ENCODE data around the gene SERPINB10. TPM values are rescaled to one million over a fixed set of nuclear protein-coding genes. Genes with fewer than 3 reads are reported as not detected.

The SERPINB10 gene
- total RNA-seq (2021) (not detected in 2 replicates), Bru-seq, nascent RNA (not detected), BruChase-seq, experiment 1, labeled RNA remaining after a 2-hour chase (not detected), BruChase-seq, experiment 2, labeled RNA remaining after a 6-hour chase (not detected)
- long read RNA-seq: 0 reads

- BruUV-seq (replicated peaks): no TSS peak
- Histone ChIP-seq H3K4me3 (no peak within 1 kb of the TSS), H2AFZ (no peak within 1 kb of the TSS; the same call in 1 of the 2 replicates), H3K27me3 (ENCODE audit: insufficient read depth, low read depth) (no peaks in the 10 kb centered on the region), H4K20me1 (ENCODE audit: insufficient read depth) (no peaks in the 10 kb centered on the region), H3K27ac (no peak within 1 kb of the TSS), H3K4me2 (no peak within 1 kb of the TSS), H3K36me3 (ENCODE audit: low read depth) (no peaks in the 10 kb centered on the region), H3K9me3 (ENCODE audit: insufficient read depth, low read depth) (no peaks in the 10 kb centered on the region), H3K9me2 (ENCODE audit: insufficient read depth) (no peaks in the 10 kb centered on the region), H3F3A (ENCODE audit: insufficient read depth, low read depth) (no peaks in the 10 kb centered on the region), H3K79me2 (ENCODE audit: low read depth) (no peaks in the 10 kb centered on the region), H3K4me1 (replicated peaks; ENCODE audit: insufficient read depth) (no peaks in the 10 kb centered on the region)
- DNase-seq: no peak
- CTCF ChIA-PET: no interaction called here
- POLR2A ChIA-PET (ENCODE audit: unreplicated experiment): no interaction called here
- intact Hi-C loops (cut with micrococcal nuclease; ENCODE audit: unreplicated experiment): no loop called here
- TF ChIP-seq EZH2 (IDR thresholded peaks at IDR 0.05; ENCODE audit: low read depth) (no peak), CTCF (conservative IDR thresholded peaks at IDR 0.05) (no peak)
These were observed at the start of gene SERPINB10 for GRCh38 chr18:63907664-63908063. TSS of gene SERPINB10 (plus strand) at chr18:63907958. CDS start at chr18:63915511, 7,553 bp downstream.

GRCh38 chr18:63858456-63858855 lies 49.3 kb upstream of the SERPINB10 start:
- TF ChIP-seq EZH2 (IDR thresholded peaks at IDR 0.05; ENCODE audit: low read depth) (no peak), CTCF (conservative IDR thresholded peaks at IDR 0.05) (no peak)
- H3K9me3 ChIP-seq (ENCODE audit: insufficient read depth, low read depth): no peaks in the 10 kb centered on the region
- no peaks in the 10 kb centered on the region for H3K79me2 ChIP-seq (ENCODE audit: low read depth)
- intact Hi-C loops (cut with micrococcal nuclease; ENCODE audit: unreplicated experiment): no loop called here
- no peaks in the 10 kb centered on the region for H3K9me2 ChIP-seq (ENCODE audit: insufficient read depth)
- no peak for DNase-seq
- H3K36me3 ChIP-seq (ENCODE audit: low read depth): no peaks in the 10 kb centered on the region
- no peak overlapping the region for H3K4me2 ChIP-seq
- no peak overlapping the region for H3K4me3 ChIP-seq
- H3K27me3 ChIP-seq (ENCODE audit: insufficient read depth, low read depth): no peaks in the 10 kb centered on the region
- no peaks in the 10 kb centered on the region for H3K4me1 ChIP-seq (replicated peaks; ENCODE audit: insufficient read depth)
- ChIA-PET CTCF (interaction anchor here (0.6 kb wide), 1 partner anchor 671 kb away, joined by 11 read pairs; no protein-coding TSS in a partner anchor), POLR2A (ENCODE audit: unreplicated experiment) (no interaction called here)
- no peak overlapping the region for H2AFZ ChIP-seq
- no TSS peak for BruUV-seq (replicated peaks)
- H3F3A ChIP-seq (ENCODE audit: insufficient read depth, low read depth): no peaks in the 10 kb centered on the region
- no peaks in the 10 kb centered on the region for H4K20me1 ChIP-seq (ENCODE audit: insufficient read depth)
- no peak overlapping the region for H3K27ac ChIP-seq

- H3K79me2 ChIP-seq (ENCODE audit: low read depth): no peaks in the 10 kb centered on the region
- intact Hi-C loops (cut with micrococcal nuclease; ENCODE audit: unreplicated experiment): no loop called here
- no peak overlapping the region for H3K4me3 ChIP-seq
- POLR2A ChIA-PET (ENCODE audit: unreplicated experiment): no interaction called here
- H4K20me1 ChIP-seq (ENCODE audit: insufficient read depth): no peaks in the 10 kb centered on the region
- H3F3A ChIP-seq (ENCODE audit: insufficient read depth, low read depth): no peaks in the 10 kb centered on the region
- H3K4me2 ChIP-seq: no peak overlapping the region
- H3K4me1 ChIP-seq (replicated peaks; ENCODE audit: insufficient read depth): no peaks in the 10 kb centered on the region
- DNase-seq: no peak
- TF ChIP-seq EZH2 (IDR thresholded peaks at IDR 0.05; ENCODE audit: low read depth) (no peak), CTCF (conservative IDR thresholded peaks at IDR 0.05) (no peak)
- CTCF ChIA-PET: no interaction called here
- H3K9me2 ChIP-seq (ENCODE audit: insufficient read depth): no peaks in the 10 kb centered on the region
- no TSS peak for BruUV-seq (replicated peaks)
- H3K27me3 ChIP-seq (ENCODE audit: insufficient read depth, low read depth): no peaks in the 10 kb centered on the region
- no peak overlapping the region for H2AFZ ChIP-seq
- H3K27ac ChIP-seq: no peak overlapping the region
- H3K9me3 ChIP-seq (ENCODE audit: insufficient read depth, low read depth): no peaks in the 10 kb centered on the region
- H3K36me3 ChIP-seq (ENCODE audit: low read depth): no peaks in the 10 kb centered on the region
These were observed 47.8 kb upstream of the SERPINB10 start for GRCh38 chr18:63859781-63860475.
